HuH-7 (cell line): ENCODE data around the gene CDC45.

Experiments
- DNase-seq: peaks from one replicate; pipeline ENCODE4 v3.0.0; 2011; ENCODE audit warnings: low spot score

CDC45 gene

GRCh38 chr22:19448076-19448607 is 31.6 kb upstream of the CDC45 start:
- peak; percentile 93 for DNase-seq

GRCh38 chr22:19448739-19449421 is 30.8 kb upstream of the CDC45 start:
- DNase-seq: no peak

- DNase-seq: no peak
Measured at GRCh38 chr22:19449422-19449767, 30.3 kb upstream of the CDC45 start.

- DNase-seq: no peak
Measured at GRCh38 chr22:19450363-19451175, 29.2 kb upstream of the CDC45 start.

GRCh38 chr22:19451570-19451969 is 28.1 kb upstream of the CDC45 start:
- no peak for DNase-seq

- DNase-seq: no peak
Measured at GRCh38 chr22:19453718-19454117, 26.0 kb upstream of the CDC45 start.

GRCh38 chr22:19454156-19454555 is 25.6 kb upstream of the CDC45 start:
- DNase-seq: no peak

- no peak for DNase-seq
Measured at GRCh38 chr22:19455033-19455432, 24.7 kb upstream of the CDC45 start.

GRCh38 chr22:19455585-19456370 is 23.9 kb upstream of the CDC45 start:
- no peak for DNase-seq

GRCh38 chr22:19456541-19456940 is 23.2 kb upstream of the CDC45 start:
- DNase-seq: no peak

- DNase-seq: no peak
Measured at GRCh38 chr22:19457828-19458428, 21.8 kb upstream of the CDC45 start.

- no peak for DNase-seq
Measured at GRCh38 chr22:19460036-19460435, 19.7 kb upstream of the CDC45 start.

- no peak for DNase-seq
Measured at GRCh38 chr22:19461506-19461905, 18.2 kb upstream of the CDC45 start.

- no peak for DNase-seq
Measured at GRCh38 chr22:19463008-19463407, 16.7 kb upstream of the CDC45 start.

GRCh38 chr22:19463491-19464469 is 15.9 kb upstream of the CDC45 start:
- no peak for DNase-seq

- DNase-seq: no peak
Measured at GRCh38 chr22:19464546-19464945, 15.2 kb upstream of the CDC45 start.

- DNase-seq: no peak
Measured at GRCh38 chr22:19464975-19465374, 14.7 kb upstream of the CDC45 start.

- DNase-seq: no peak
Measured at GRCh38 chr22:19466126-19466716, 13.5 kb upstream of the CDC45 start.

- no peak for DNase-seq
Measured at GRCh38 chr22:19466848-19467752, 12.6 kb upstream of the CDC45 start.

GRCh38 chr22:19467912-19468311 is 11.8 kb upstream of the CDC45 start:
- no peak for DNase-seq
